IMR-90 (cell line): ENCODE results near the gene ADM. TPM values are rescaled to one million over a fixed set of nuclear protein-coding genes. Genes with fewer than 3 reads are reported as not detected.

Experiments used
- ATAC-seq: fragments of 200-7000 bp; cut with Tn5 transposase; 2 replicates; pipeline ENCODE4 v1.9.1; 2020; ENCODE audit warnings: low read depth, mild to moderate bottlenecking, moderate library complexity
- BruUV-seq: library from RNA; stranded (reverse); fragments of 400-500 nt; replicated peaks from 2 replicates; lab custom pipeline; 2021; lab: Mats Ljungman, UMichigan
- CTCF ChIA-PET: fragments of 300-600 bp; formaldehyde crosslinking; extraction: SDS; loops from one replicate; lab custom pipeline; 2021; ENCODE audit warnings: antibody characterized with exemption; lab: Yijun Ruan, JAX
- POLR2A ChIA-PET: fragments of 300-600 bp; sonication (Branson Sonifier 250); formaldehyde crosslinking; loops from one replicate; lab custom pipeline; 2022; ENCODE audit warnings: antibody characterized with exemption; ENCODE audit not compliant: unreplicated experiment; lab: Charles Lee
- DNase-seq: peaks from one replicate; pipeline ENCODE4 v3.0.0; 2013
- H2AFZ ChIP-seq: replicated peaks from 2 replicates; pipeline ENCODE3; 2013; ENCODE audit warnings: low read length, mild to moderate bottlenecking; ENCODE audit not compliant: poor library complexity
- H2AK5ac ChIP-seq: 2 replicates; pipeline ENCODE4 v1.6.1; 2013; ENCODE audit warnings: low read depth, low read length, inconsistent platforms
- H2AK9ac ChIP-seq: replicated peaks from 2 replicates; pipeline ENCODE3; 2013; ENCODE audit warnings: mild to moderate bottlenecking, low read depth, low read length, moderate library complexity; ENCODE audit not compliant: poor library complexity
- H2BK120ac ChIP-seq: 2 replicates; pipeline ENCODE4 v1.6.1; 2013; ENCODE audit warnings: low read depth, low read length, inconsistent platforms
- H2BK15ac ChIP-seq: 3 replicates; pipeline ENCODE4 v1.6.1; 2013; ENCODE audit warnings: low read depth, low read length, inconsistent platforms
- H2BK20ac ChIP-seq: 2 replicates; pipeline ENCODE4 v1.6.1; 2013; ENCODE audit warnings: low read depth, mild to moderate bottlenecking, inconsistent platforms, low read length, moderate library complexity
- H2BK5ac ChIP-seq: 2 replicates; pipeline ENCODE4 v1.6.1; 2013; ENCODE audit warnings: mild to moderate bottlenecking, low read depth, low read length, inconsistent platforms; ENCODE audit not compliant: poor library complexity, severe bottlenecking
- H3K14ac ChIP-seq: replicated peaks from 2 replicates; pipeline ENCODE4 v1.6.1; 2013; ENCODE audit warnings: low read depth, low read length, inconsistent platforms
- H3K18ac ChIP-seq: 2 replicates; pipeline ENCODE4 v1.6.1; 2013; ENCODE audit warnings: low read depth, low read length, control low read depth
- H3K23ac ChIP-seq: 2 replicates; pipeline ENCODE4 v1.6.1; 2013; ENCODE audit warnings: low read depth, low read length, inconsistent platforms
- H3K27ac ChIP-seq: 2 replicates; pipeline ENCODE4 v1.5.1; 2013; ENCODE audit warnings: mild to moderate bottlenecking, control low read depth, low read length; ENCODE audit not compliant: insufficient read depth
- H3K27me3 ChIP-seq: 2 replicates; pipeline ENCODE4 v1.6.1; 2013; ENCODE audit warnings: low read length; ENCODE audit not compliant: control insufficient read depth, insufficient read depth
- H3K36me3 ChIP-seq: 2 replicates; pipeline ENCODE4 v1.6.1; 2013; ENCODE audit warnings: low read length, mixed read lengths; ENCODE audit not compliant: control insufficient read depth, insufficient read depth
- H3K4ac ChIP-seq: 2 replicates; pipeline ENCODE4 v1.6.1; 2013; ENCODE audit warnings: low read depth, low read length, inconsistent platforms
- H3K4me1 ChIP-seq: 2 replicates; pipeline ENCODE4 v1.6.1; 2013; ENCODE audit warnings: low read length, mixed read lengths; ENCODE audit not compliant: control insufficient read depth, insufficient read depth
- H3K4me2 ChIP-seq: 2 replicates; pipeline ENCODE4 v1.6.1; 2013; ENCODE audit warnings: low read depth, mild to moderate bottlenecking, control low read depth, low read length, moderate library complexity
- H3K4me3 ChIP-seq: 2 replicates; pipeline ENCODE4 v1.5.1; 2013; ENCODE audit warnings: low read depth, mild to moderate bottlenecking, control low read depth, low read length, moderate library complexity; ENCODE audit not compliant: insufficient read depth
- H3K56ac ChIP-seq: 2 replicates; pipeline ENCODE4 v1.6.1; 2013; ENCODE audit warnings: low read length, inconsistent platforms; ENCODE audit not compliant: insufficient read depth; ENCODE audit errors: extremely low read depth
- H3K79me1 ChIP-seq, 2 experiments: 2 replicates each; pipeline ENCODE4 v1.6.1; 2013; ENCODE audit warnings: low read length in 2 of 2, inconsistent platforms in 1 of 2, low read depth in 1 of 2
- H3K9ac ChIP-seq: 2 replicates; pipeline ENCODE4 v1.6.1; 2013; ENCODE audit warnings: low read depth, low read length, control low read depth
- H3K9me1 ChIP-seq: 2 replicates; pipeline ENCODE4 v1.6.1; 2013; ENCODE audit warnings: low read length, inconsistent platforms; ENCODE audit not compliant: insufficient read depth
- H3K9me3 ChIP-seq: 2 replicates; pipeline ENCODE4 v1.6.1; 2013; ENCODE audit warnings: low read length; ENCODE audit not compliant: control insufficient read depth, insufficient read depth
- H4K20me1 ChIP-seq: 2 replicates; pipeline ENCODE4 v1.6.1; 2013; ENCODE audit warnings: low read length, inconsistent platforms; ENCODE audit not compliant: insufficient read depth
- H4K5ac ChIP-seq: 2 replicates; pipeline ENCODE4 v1.6.1; 2013; ENCODE audit warnings: mild to moderate bottlenecking, low read depth, low read length, control low read depth
- H4K8ac ChIP-seq, 2 experiments: 2 replicates each; pipeline ENCODE4 v1.6.1; 2013; ENCODE audit warnings: low read depth in 2 of 2, low read length in 2 of 2, control low read depth in 1 of 2, inconsistent platforms in 1 of 2
- H4K91ac ChIP-seq: 2 replicates; pipeline ENCODE4 v1.6.1; 2013; ENCODE audit warnings: low read depth, low read length, inconsistent platforms; ENCODE audit not compliant: insufficient read depth
- BHLHE40 ChIP-seq: fragments of 150-350 bp; IDR thresholded peaks from 2 replicates; pipeline ENCODE4 v1.6.1; 2016; ENCODE audit warnings: mild to moderate bottlenecking, low read depth, low read length
- CEBPB ChIP-seq: IDR thresholded peaks from 2 replicates; pipeline ENCODE4 v1.6.1; 2012; ENCODE audit warnings: low read depth, low read length, improper control_type of control experiment
- CHD1 ChIP-seq: IDR thresholded peaks from 2 replicates; pipeline ENCODE4 v1.6.1; 2012; ENCODE audit warnings: low read depth, low read length, improper control_type of control experiment
- FOS ChIP-seq: fragments of 150-350 bp; IDR thresholded peaks from 2 replicates; pipeline ENCODE4 v1.6.1; 2016; ENCODE audit warnings: low read depth, low read length
- MAFK ChIP-seq: IDR thresholded peaks from 2 replicates; pipeline ENCODE4 v1.6.1; 2012; ENCODE audit warnings: low read depth, low read length, improper control_type of control experiment
- MAZ ChIP-seq: IDR thresholded peaks from 2 replicates; pipeline ENCODE4 v1.6.1; 2012; ENCODE audit warnings: low read depth, mild to moderate bottlenecking, low read length, improper control_type of control experiment, moderate library complexity, borderline replicate concordance
- MXI1 ChIP-seq: IDR thresholded peaks from 2 replicates; pipeline ENCODE4 v1.6.1; 2012; ENCODE audit warnings: low read depth, mild to moderate bottlenecking, low read length, moderate library complexity, borderline replicate concordance
- NFE2L2 ChIP-seq: fragments of 150-350 bp; IDR thresholded peaks from 2 replicates; pipeline ENCODE4 v1.6.1; 2016; ENCODE audit warnings: low read depth, mild to moderate bottlenecking, low read length
- POLR2A ChIP-seq: IDR thresholded peaks from 2 replicates; pipeline ENCODE4 v1.6.1; 2012; ENCODE audit warnings: mild to moderate bottlenecking, low read depth, low read length
- RAD21 ChIP-seq: IDR thresholded peaks from 2 replicates; pipeline ENCODE4 v1.6.1; 2012; ENCODE audit warnings: low read length, improper control_type of control experiment
- RCOR1 ChIP-seq: IDR thresholded peaks from 2 replicates; pipeline ENCODE4 v1.6.1; 2012; ENCODE audit warnings: mild to moderate bottlenecking, low read length, improper control_type of control experiment; ENCODE audit not compliant: insufficient replicate concordance
- WGBS, 2 experiments: methylation state at CpG; one replicate each; pipeline versions ENCODE4 v1.1.5 to v1.1.7; 2013; ENCODE audit warnings: missing lambda C conversion rate in 2 of 2; ENCODE audit not compliant: insufficient read length in 1 of 2; ENCODE audit errors: extremely low coverage in 2 of 2; 5-methylcytosine and 5-hydroxymethylcytosine counted together
- dilution Hi-C: fragments of 300-500 bp; cut with HindIII; formaldehyde crosslinking; loops from one replicate; pipeline ENCODE4 v1.14.3; 2018; ENCODE audit warnings: low sequenced_read_pairs; ENCODE audit not compliant: unreplicated experiment
- in situ Hi-C: fragments of 300-500 bp; cut with MboI; formaldehyde crosslinking; loops from 3 replicates; pipeline ENCODE4 v1.14.3; 2019; ENCODE audit warnings: low sequenced_read_pairs, inconsistent platforms, mixed read lengths
- intact Hi-C: fragments of 100-400 bp; cut with micrococcal nuclease; formaldehyde crosslinking; loops from 2 replicates; pipeline ENCODE4 v1.10.0; 2022
- polyA plus RNA-seq, 3 experiments: library from polyadenylated mRNA; depleted of rRNA; stranded (reverse); fragments of >200 nt; gene quantifications; 2 replicates each; pipeline ENCODE4 v1.2.3, GENCODE V29; 2012; ENCODE audit warnings: low replicate concordance in 1 of 3
- total RNA-seq: library from RNA; depleted of rRNA; stranded (reverse); fragments of >200 nt; gene quantifications from 2 replicates; pipeline ENCODE4 v1.2.3, GENCODE V29; 2012
- TF ChIP-seq, protein P1 (sequence below): fragments of 150-350 bp; IDR thresholded peaks from 2 replicates; pipeline ENCODE4 v1.6.1; 2017; ENCODE audit warnings: mild to moderate bottlenecking, antibody characterized with exemption, low read length, low read depth
- TF ChIP-seq, protein P2 (sequence below): conservative IDR thresholded peaks from 2 replicates; pipeline ENCODE4 v1.5.1; 2012; ENCODE audit warnings: mild to moderate bottlenecking, low read depth, low read length, improper control_type of control experiment

Gene ADM
- total and polyA plus RNA-seq, 2 of the 4 experiments (the other 2 are of a cell fraction), result 357 to 559 TPM

DNA sequence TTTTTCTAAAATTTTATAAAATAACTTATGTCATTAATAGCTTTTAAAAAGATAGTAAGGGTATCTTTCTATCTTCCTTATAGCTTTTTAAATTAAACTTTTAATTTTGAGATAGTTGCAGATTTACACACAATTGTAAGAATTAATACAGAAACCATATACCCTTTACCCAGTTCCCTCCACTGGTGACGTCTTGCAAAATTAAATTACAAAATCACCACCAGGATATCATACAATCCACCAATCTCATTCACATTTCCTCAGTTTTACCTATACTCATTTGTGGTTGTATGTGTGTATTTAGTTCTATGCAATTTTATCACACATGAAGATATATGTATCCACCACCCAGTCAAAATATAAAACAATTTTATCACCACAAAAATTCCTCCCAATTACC is 20.9 kb upstream of the ADM start:
- Histone ChIP-seq H3K79me1 (peaks cover 28 to 75% of the 10 kb centered on the region in 2 experiments), H3K4me3 (no peak overlapping the region), H2AK9ac (no peak overlapping the region), H3K9me1 (peaks cover 9% of the 10 kb centered on the region; the same call in 1 of the 2 replicates), H3K27me3 (no peaks in the 10 kb centered on the region), H3K23ac (no peak overlapping the region), H2BK15ac (no peak overlapping the region), H2AK5ac (no peak overlapping the region), H3K9me3 (no peaks in the 10 kb centered on the region), H3K4me1 (peaks cover 9% of the 10 kb centered on the region), H2BK120ac (no peak overlapping the region), H3K27ac (no peak overlapping the region), H3K14ac (no peak overlapping the region), H3K4me2 (no peak overlapping the region), H3K56ac (no peak overlapping the region), H2BK5ac (no peak overlapping the region), H3K18ac (no peak overlapping the region), H4K5ac (no peak overlapping the region), H4K91ac (no peak overlapping the region), H3K9ac (no peak overlapping the region), H4K8ac (no peak overlapping the region), H3K4ac (no peak overlapping the region), H3K36me3 (0 out of 2 replicates have a peak, but pooled peaks cover 6% of the 10 kb centered on the region), H4K20me1 (peaks cover 29% of the 10 kb centered on the region), H2BK20ac (no peak overlapping the region), H2AFZ (no peak overlapping the region)
- dilution Hi-C loops, result no loop called here
- POLR2A ChIA-PET, result interaction anchor here (0.6 kb wide), 1 partner anchor 372 kb away, joined by 3 read pairs; no protein-coding TSS in a partner anchor
- intact Hi-C loops, result no loop called here
- DNase-seq, result no peak
- TF ChIP-seq RAD21, result no peak
- no peak for TF ChIP-seq NFE2L2
- TF ChIP-seq MAFK, result no peak
- TF ChIP-seq MXI1, result no peak
- TF ChIP-seq BHLHE40, result no peak
- no peak for TF ChIP-seq CEBPB
- TF ChIP-seq MAZ, result no peak
- TF ChIP-seq POLR2A, result no peak
- TF ChIP-seq FOS, result no peak
- TF ChIP-seq, protein P1, sequence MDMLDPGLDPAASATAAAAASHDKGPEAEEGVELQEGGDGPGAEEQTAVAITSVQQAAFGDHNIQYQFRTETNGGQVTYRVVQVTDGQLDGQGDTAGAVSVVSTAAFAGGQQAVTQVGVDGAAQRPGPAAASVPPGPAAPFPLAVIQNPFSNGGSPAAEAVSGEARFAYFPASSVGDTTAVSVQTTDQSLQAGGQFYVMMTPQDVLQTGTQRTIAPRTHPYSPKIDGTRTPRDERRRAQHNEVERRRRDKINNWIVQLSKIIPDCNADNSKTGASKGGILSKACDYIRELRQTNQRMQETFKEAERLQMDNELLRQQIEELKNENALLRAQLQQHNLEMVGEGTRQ, result no peak
- TF ChIP-seq, protein P2, sequence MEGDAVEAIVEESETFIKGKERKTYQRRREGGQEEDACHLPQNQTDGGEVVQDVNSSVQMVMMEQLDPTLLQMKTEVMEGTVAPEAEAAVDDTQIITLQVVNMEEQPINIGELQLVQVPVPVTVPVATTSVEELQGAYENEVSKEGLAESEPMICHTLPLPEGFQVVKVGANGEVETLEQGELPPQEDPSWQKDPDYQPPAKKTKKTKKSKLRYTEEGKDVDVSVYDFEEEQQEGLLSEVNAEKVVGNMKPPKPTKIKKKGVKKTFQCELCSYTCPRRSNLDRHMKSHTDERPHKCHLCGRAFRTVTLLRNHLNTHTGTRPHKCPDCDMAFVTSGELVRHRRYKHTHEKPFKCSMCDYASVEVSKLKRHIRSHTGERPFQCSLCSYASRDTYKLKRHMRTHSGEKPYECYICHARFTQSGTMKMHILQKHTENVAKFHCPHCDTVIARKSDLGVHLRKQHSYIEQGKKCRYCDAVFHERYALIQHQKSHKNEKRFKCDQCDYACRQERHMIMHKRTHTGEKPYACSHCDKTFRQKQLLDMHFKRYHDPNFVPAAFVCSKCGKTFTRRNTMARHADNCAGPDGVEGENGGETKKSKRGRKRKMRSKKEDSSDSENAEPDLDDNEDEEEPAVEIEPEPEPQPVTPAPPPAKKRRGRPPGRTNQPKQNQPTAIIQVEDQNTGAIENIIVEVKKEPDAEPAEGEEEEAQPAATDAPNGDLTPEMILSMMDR, result no peak
- TF ChIP-seq CHD1, result no peak
- TF ChIP-seq RCOR1, result no peak
- CTCF ChIA-PET, result no interaction called here
- no CpG with 5 or more reads among the region's 1 CpG for WGBS, 2 experiments
- no TSS peak for BruUV-seq
- ATAC-seq, result no peak
- in situ Hi-C loops, result no loop called here
